NCI-H128 (cell line): ENCODE results near the gene PEX14.
"Not testable (repeated sequence)": the region's sequence is repeated elsewhere in the genome, so short reads cannot be mapped to it uniquely, and the experiment has no call there.

Source experiments
- DNase-seq: peaks from one replicate; lab custom pipeline; 2025; ENCODE audit not compliant: unreplicated experiment; lab: John Stamatoyannopoulos, UW

PEX14 gene

GRCh38 chr1:10494418-10494753 lies 19.6 kb downstream of the PEX14 start:
- DNase-seq, result no peak

- peak; percentile 75 for DNase-seq
Observed at GRCh38 chr1:10494754-10495474, 20.2 kb downstream of the PEX14 start.

- DNase-seq, result no peak
Observed at GRCh38 chr1:10495475-10495817, 20.7 kb downstream of the PEX14 start.

- no peak for DNase-seq
Observed at GRCh38 chr1:10495952-10496351, 21.2 kb downstream of the PEX14 start.

GRCh38 chr1:10497109-10497508 lies 22.4 kb downstream of the PEX14 start:
- DNase-seq, result no peak

- no peak for DNase-seq
Observed at GRCh38 chr1:10498231-10498630, 23.5 kb downstream of the PEX14 start.

- no peak for DNase-seq
Observed at GRCh38 chr1:10502206-10502605, 27.5 kb downstream of the PEX14 start.

- no peak for DNase-seq
Observed at GRCh38 chr1:10504249-10504648, 29.5 kb downstream of the PEX14 start.

GRCh38 chr1:10506046-10506676 lies 31.4 kb downstream of the PEX14 start:
- DNase-seq, result not testable (repeated sequence)

- DNase-seq, result no peak
Observed at GRCh38 chr1:10506677-10507047, 31.9 kb downstream of the PEX14 start.

GRCh38 chr1:10507111-10507879 lies 32.5 kb downstream of the PEX14 start:
- peak; percentile 44 for DNase-seq

GRCh38 chr1:10508511-10508951 lies 33.8 kb downstream of the PEX14 start:
- DNase-seq, result no peak

- no peak for DNase-seq
Observed at GRCh38 chr1:10509809-10510509, 35.2 kb downstream of the PEX14 start.

- DNase-seq, result no peak
Observed at GRCh38 chr1:10510520-10511493, 36.1 kb downstream of the PEX14 start.

- no peak for DNase-seq
Observed at GRCh38 chr1:10511494-10511885, 36.7 kb downstream of the PEX14 start.

- DNase-seq, result no peak
Observed at GRCh38 chr1:10513199-10513598, 38.4 kb downstream of the PEX14 start.

GRCh38 chr1:10514490-10515235 lies 39.9 kb downstream of the PEX14 start:
- DNase-seq, result peak; percentile 36

- no peak for DNase-seq
Observed at GRCh38 chr1:10515301-10515975, 40.7 kb downstream of the PEX14 start.
